B cell (primary cell): ENCODE results near the gene HERC2.

ENCODE experiments used
- EZH2 ChIP-seq: IDR thresholded peaks from 2 replicates; pipeline ENCODE4 v1.6.1; 2012; ENCODE audit warnings: borderline replicate concordance, low read depth, mild to moderate bottlenecking, moderate library complexity, low read length; ENCODE audit not compliant: insufficient read depth, poor library complexity, severe bottlenecking
- TF ChIP-seq, protein P1 (sequence below): fragments of 200-600 bp; IDR thresholded peaks from one replicate; pipeline ENCODE4 v1.8.0; 2022; ENCODE audit warnings: antibody characterized with exemption, mild to moderate bottlenecking

DNA sequence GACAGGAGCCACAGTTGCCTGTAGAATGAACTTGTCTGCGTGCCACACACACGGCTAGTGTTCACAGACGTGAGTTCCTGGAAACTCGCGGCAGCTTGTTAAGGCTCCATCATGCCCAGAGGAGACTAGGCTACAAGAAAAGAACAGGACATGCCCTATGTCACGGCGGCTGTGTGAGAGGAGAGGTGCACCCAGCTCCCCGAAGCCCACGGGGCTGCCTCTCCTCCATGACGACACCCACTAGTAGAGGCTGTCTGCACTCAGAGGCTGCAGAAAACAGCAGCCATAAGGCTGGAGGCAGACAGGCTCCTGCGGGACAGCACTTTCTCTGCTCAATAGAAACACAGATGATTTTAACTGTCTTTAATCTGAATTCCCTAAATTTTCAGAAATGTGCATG lies 203.9 kb downstream of the HERC2 start:
- no peak for TF ChIP-seq EZH2
- TF ChIP-seq, protein P1, sequence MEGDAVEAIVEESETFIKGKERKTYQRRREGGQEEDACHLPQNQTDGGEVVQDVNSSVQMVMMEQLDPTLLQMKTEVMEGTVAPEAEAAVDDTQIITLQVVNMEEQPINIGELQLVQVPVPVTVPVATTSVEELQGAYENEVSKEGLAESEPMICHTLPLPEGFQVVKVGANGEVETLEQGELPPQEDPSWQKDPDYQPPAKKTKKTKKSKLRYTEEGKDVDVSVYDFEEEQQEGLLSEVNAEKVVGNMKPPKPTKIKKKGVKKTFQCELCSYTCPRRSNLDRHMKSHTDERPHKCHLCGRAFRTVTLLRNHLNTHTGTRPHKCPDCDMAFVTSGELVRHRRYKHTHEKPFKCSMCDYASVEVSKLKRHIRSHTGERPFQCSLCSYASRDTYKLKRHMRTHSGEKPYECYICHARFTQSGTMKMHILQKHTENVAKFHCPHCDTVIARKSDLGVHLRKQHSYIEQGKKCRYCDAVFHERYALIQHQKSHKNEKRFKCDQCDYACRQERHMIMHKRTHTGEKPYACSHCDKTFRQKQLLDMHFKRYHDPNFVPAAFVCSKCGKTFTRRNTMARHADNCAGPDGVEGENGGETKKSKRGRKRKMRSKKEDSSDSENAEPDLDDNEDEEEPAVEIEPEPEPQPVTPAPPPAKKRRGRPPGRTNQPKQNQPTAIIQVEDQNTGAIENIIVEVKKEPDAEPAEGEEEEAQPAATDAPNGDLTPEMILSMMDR = no peak
